Medulla oblongata (tissue), 1 donor: Measurements from ENCODE around the gene TMEM59.
A peak's percentile ranks its signal among the peaks of the same experiment; 100 is the strongest.
"Not testable (repeated sequence)": the region's sequence is repeated elsewhere in the genome, so short reads cannot be mapped to it uniquely, and the experiment has no call there.

Source experiments
- DNase-seq: peaks from one replicate; pipeline ENCODE4 v3.0.0-alpha.2; 2015; ENCODE audit errors: extremely low spot score

The TMEM59 gene

DNA sequence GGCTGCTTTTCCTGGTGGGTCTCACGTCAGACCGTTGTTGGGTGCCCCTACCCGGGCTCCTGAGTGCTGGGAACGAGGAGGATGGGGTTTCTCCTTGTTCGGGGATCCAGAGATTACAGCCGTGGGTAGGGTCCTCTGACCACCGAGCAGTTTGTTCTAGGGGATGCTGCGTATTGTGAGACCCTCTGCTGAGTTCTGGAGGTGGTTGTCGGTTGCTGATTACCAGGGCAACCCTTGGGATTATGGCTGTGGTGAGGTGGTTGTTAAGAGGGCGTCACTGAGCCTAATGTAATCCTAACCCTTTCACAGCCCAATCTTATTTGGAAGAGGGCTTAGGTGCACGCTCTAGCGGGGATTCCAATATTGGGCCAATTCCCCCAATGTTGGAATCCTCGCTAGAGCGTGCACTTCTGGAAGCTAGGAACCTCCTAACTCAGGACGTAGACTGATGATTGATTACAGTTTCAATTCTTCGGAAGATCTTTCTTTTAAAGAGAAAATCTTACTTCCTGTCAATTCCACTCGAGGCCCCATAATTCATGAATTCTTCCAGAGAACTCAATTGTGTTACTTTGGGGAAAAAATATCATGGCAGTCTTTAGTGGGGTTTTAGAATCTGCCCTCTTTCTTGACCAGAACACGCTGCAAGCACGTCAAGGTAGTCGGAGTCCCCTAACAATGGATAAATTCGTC lies 887 bp upstream of the TMEM59 start:
- DNase-seq, result peak; percentile 11

DNA sequence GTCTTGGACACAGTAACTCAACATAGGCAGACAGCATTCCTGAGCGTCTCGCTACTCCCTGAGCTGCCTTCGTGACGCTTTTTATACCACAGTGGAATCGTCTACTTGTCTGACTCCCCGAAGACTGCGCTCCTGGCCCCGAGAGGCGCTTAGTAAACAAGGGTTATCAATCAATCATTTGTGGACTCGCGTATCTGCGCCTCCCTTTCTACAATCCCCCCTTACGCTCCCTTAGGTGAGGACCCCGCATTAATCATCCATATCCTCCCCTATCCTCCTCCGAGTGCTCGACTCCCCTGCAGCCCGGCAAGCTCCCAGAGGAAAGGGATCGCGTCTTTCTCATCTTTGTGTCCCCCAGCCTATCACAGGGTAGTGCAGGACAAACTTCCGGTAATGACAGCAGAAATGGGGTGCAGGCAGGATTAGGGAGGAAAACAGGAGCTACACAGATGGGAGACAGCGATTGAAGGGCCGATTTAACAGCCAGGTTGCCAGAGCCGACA lies 522 bp downstream of the TMEM59 start:
- DNase-seq, result peak; percentile 66

DNA sequence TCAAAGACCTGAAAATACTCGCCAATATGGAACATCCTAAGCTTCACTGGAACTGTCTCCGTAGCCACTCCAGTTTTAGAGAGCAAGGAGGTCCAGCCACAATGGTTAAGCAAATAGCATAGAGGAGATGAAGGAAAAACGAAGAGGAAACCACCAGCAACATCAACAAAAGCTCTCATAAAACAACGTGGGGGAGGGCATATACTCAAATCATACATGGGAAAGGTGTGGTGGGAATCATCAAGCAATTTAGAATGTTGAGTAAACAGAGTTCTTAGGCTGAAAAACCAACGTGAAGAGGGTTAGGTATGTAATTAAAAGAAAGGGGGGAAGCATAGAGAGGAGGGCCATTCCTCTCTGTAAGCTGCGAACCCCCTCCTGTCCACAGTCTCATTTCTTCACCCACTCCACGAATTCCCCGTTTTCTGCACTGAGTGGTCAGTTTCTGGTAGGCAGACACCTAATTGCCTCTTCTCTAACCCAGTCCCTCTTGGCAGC lies 1.0 kb downstream of the TMEM59 start:
- peak; percentile 57 for DNase-seq

- not testable (repeated sequence) for DNase-seq
Measured at GRCh38 chr1:54050435-54050834, 2.6 kb downstream of the TMEM59 start.

- no peak for DNase-seq
Measured at GRCh38 chr1:54047384-54048305, 5.4 kb downstream of the TMEM59 start.

GRCh38 chr1:54046671-54047383 lies 6.2 kb downstream of the TMEM59 start:
- DNase-seq, result peak; percentile 18

GRCh38 chr1:54045496-54045895 lies 7.5 kb downstream of the TMEM59 start:
- DNase-seq, result peak; percentile 76

GRCh38 chr1:54041806-54042205 lies 11.2 kb downstream of the TMEM59 start:
- no peak for DNase-seq

DNA sequence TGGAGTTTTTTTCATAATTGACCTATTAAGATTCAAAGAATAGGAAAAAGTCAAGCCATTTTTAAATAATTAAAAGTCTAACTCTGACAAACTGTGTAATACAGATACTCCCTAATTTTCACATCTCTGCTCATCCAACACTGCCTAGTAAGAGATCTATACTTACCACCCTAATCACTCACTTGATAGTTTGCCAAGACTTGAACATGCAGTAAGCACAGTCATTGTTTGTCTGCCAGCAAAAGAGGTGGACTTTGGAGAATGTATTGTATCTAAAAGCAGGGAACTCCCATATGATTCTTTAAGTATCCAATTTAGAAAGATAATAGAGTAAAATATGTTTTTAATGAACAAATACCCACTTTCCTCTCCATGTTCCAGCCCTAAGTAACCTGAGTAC lies 15.5 kb downstream of the TMEM59 start:
- DNase-seq, result no peak

DNA sequence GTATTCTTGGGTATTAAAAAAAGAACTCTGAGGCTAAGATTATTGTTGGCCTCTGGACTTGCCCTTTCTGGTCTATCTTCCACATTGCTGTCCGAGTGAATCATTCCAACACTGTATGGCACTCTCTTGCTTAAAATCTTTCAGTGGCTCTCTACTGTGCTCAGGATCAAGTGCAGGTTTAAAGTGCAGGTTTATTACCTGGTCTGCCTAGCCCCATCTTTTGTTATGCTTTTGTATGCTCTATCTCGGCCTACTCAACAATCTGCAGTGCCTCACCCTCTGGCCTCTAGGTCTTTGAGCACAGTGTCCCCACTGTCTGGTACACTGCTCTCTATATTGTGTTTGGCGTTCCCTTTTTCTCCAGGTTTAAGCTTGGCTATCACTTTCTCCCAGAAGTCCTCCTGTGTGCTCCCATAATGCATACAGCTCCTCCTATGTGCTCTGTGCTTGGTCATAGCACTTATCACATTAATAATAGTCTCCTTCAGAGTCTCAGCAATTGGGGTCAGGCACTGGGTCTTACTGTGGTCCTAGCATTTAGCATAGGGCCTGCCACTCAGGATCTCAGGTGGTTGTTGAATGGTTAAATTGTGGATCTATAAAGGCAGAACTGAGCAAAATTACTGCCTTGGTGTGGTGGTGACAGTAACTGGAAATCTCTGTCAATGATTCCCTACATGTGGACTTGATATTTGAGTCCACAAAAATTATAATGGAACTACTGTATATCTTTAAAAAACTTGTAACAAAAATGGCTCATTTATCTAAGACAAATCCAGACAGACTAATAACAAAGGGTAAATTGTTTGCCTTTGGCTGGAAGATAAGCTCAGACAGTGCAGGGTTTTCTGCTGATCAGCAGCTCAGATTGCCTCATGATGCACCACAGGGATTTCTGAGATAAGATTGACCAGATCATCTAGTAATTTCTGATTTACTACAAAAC lies 24.4 kb downstream of the TMEM59 start:
- peak; percentile 80 for DNase-seq

- no peak for DNase-seq
Measured at GRCh38 chr1:54027848-54028247, 25.2 kb downstream of the TMEM59 start.

- not testable (repeated sequence) for DNase-seq
Measured at GRCh38 chr1:54024811-54025210, 28.2 kb downstream of the TMEM59 start.

DNA sequence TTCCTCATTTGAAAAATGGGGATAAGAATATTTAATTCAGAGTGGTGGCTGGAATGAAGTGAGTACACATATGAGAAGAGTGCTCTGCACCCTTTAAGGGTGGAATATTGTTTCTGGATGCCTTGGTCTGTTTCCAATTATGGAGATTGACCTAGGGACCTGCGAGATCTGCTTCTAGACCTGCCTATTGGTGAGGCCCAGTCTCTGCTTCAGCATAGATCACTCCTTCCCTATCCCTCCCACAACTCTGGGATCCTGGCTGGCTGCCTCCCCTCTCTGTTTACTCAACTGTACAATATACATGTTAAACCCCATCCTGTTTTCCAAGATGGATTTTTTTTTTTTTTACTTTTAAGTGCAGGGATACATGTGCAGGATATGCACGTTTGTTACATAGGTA lies 28.6 kb downstream of the TMEM59 start:
- no peak for DNase-seq

DNA sequence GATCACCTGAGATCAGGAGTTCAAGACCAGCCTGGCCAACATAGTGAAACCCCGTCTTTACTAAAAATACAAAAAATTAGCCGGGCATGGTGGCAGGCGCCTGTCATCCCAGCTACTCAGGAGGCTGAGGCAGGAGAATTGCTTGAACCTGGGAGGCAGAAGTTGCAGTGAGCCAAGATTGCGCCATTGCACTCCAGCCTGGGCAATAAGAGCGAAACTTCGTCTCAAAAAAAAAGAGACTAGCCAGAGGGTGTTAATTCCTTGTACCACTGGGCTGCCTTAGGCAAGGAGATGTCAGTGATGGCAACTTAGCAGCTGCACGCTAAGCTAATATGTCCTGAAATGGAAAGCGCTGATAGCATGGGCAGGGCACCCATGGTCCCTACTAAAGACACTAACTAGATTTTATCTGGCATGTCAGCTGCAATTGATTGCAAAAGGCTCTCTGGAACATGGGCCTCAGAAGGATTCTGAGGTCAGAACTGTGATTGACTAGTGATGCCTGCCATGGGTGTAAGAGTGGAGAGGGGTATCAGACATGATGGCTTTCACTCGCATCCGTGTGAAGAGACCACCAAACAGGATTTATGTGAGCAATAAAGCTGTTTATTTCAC lies 33.3 kb downstream of the TMEM59 start:
- DNase-seq, result not testable (repeated sequence)

GRCh38 chr1:54018635-54019034 lies 34.4 kb downstream of the TMEM59 start:
- DNase-seq, result no peak

DNA sequence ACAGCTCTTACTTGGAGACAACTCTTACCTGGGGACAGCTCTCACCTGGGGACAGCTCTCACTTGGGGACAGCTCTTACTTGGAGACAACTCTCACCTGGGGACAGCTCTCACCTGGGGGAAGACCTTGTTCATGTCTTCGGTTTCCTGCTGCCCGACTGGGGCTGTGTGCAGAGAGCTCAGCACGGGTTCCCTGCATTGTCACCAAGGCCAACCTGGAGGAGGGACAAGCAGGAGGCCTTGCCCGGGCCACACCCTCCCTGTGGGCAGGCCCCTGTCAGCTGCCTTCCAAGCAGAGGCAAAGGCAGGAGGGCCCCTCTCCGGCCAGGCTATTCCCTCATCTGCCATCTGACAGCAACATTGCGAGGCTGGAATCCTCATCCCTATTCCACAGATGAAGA lies 35.0 kb downstream of the TMEM59 start, which contains the start of gene LDLRAD1:
TSS of gene LDLRAD1 (minus strand) at position 208 of the 400 bp plus-strand sequence. CDS start at position 134, 74 bp downstream.
- DNase-seq, result no peak

DNA sequence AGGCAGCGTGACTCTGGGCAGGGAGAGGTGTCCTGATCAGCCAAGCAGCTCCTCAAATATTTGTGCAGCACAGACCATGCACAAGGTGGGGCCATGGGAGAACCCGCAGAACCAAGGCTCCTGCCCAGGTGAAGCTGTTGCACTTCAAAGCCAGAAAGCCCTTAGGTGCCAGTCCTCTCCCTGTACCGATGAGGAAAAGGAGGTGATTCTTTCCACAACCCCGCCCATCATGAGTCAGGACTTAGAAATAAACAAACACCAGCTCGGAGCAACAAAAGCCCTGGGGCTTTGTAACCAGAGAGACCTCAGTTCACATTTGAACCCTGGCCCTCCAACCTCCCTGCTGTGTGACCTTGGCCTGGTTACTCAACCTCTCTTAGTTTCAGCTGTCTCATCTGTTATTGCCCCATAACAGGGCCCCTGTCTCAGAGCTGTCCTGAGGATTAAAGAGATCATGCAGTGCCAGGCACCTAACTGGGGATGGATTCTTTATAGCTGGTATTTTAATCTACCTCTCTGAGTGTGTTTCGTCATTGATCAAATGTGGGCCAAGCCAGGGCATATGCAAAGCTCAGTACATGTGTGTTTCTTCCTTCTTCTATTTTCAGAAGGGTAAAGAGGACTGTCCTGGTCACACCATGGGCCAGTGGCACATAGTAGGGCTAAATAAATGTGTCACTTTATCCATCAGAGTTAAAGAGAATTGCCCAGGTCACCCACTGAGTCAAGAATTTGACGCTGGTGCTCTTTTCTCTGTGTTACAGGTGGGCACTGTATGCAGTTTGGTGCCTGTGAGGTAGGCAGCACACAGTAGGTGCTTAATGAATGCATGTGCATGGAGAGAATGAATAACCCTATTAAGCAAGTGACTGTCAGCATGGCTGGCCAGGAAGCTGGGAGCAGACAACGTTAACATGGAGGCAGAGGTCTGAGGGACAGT lies 36.4 kb downstream of the TMEM59 start:
- DNase-seq, result no peak

DNA sequence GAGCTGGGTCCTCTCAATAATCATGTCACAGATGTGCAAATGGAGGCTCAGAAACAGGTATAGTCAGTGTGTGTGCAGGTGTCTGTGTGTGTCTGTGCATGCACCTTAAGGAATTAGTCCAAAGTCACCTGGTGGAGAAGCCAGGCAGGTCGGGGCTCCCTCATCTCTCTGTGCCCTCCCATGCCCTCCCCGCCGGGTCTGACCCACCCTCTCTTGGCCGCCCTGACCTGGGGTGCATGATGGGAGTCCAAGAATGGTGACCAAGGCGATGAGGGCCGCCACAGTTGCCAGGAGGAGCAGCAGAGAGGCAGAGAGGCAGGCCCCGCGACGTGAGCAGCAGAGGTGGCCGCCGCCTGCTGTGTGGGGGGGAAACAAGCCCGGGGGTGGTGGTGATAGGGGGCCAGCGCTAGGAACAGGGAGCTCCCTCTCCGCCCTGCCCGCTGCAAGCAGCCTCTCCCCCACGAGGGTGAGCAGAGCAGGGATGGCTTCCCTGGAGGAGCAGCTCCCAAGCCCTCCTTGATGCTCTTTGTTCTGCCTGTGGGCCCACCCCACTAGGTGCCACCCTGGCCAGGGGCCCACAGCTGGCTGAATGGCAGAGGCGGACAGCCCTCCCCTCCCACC lies 38.9 kb downstream of the TMEM59 start:
- no peak for DNase-seq
